Endothelial cell of umbilical vein (primary cell): Measurements from ENCODE around the gene OASL. TPM values are rescaled to one million over a fixed set of nuclear protein-coding genes. Genes with fewer than 3 reads are reported as not detected.

Source experiments
- BruUV-seq: library from RNA; stranded (reverse); fragments of 400-500 nt; replicated peaks from 2 replicates; lab custom pipeline; 2021; lab: Mats Ljungman, UMichigan
- CTCF ChIA-PET: fragments of 300-600, 350-600 bp; sonication (Branson Sonifier 250); formaldehyde crosslinking; loops from one replicate; lab custom pipeline; 2021; ENCODE audit warnings: antibody characterized with exemption, inconsistent platforms; lab: Charles Lee
- POLR2A ChIA-PET: fragments of 300-600, 350-600 bp; sonication (Branson Sonifier 250); formaldehyde crosslinking; loops from one replicate; lab custom pipeline; 2021; ENCODE audit warnings: antibody characterized with exemption, inconsistent platforms; lab: Charles Lee
- DNase-seq: peaks from one replicate; pipeline ENCODE4 v3.0.0-alpha.2; 2011; ENCODE audit warnings: low read depth, low spot score
- FAIRE-seq: peaks from 2 replicates; lab custom pipeline; 2011; peaks lifted over from hg19 to GRCh38; lab: Jason Lieb, UNC
- H2AFZ ChIP-seq: 2 replicates; pipeline ENCODE4 v1.6.0; 2012; ENCODE audit warnings: low read depth, low read length, control low read depth, inconsistent platforms
- H3K27ac ChIP-seq: 2 replicates; pipeline ENCODE4 v1.5.1; 2011; ENCODE audit warnings: low read depth, mild to moderate bottlenecking, control low read depth, low read length, moderate library complexity; ENCODE audit not compliant: insufficient read depth
- H3K27me3 ChIP-seq, 2 experiments: 2 replicates each; pipeline versions ENCODE4 v1.6.0 to v1.6.1; 2011; ENCODE audit warnings: low read length in 2 of 2, mixed read lengths in 1 of 2; ENCODE audit not compliant: control insufficient read depth in 2 of 2, insufficient read depth in 2 of 2
- H3K36me3 ChIP-seq, 2 experiments: 2 replicates in 1 of 2; 3 replicates in 1 of 2; pipeline ENCODE4 v1.5.1; 2011; ENCODE audit warnings: low read length in 2 of 2, mild to moderate bottlenecking in 1 of 2, moderate library complexity in 1 of 2; ENCODE audit not compliant: control insufficient read depth in 2 of 2, insufficient read depth in 2 of 2; ENCODE audit errors: extremely low read depth in 1 of 2
- H3K4me1 ChIP-seq: 3 replicates; pipeline ENCODE4 v1.5.1; 2011; ENCODE audit warnings: mild to moderate bottlenecking, low read length; ENCODE audit not compliant: control insufficient read depth, insufficient read depth; ENCODE audit errors: extremely low read depth
- H3K4me2 ChIP-seq: 2 replicates; pipeline ENCODE4 v1.6.1; 2011; ENCODE audit warnings: low read length, control low read depth, mixed read lengths; ENCODE audit not compliant: insufficient read depth
- H3K4me3 ChIP-seq, 3 experiments: fragments of 200-600 bp in 1 of 3; sonication (generic), shearing (Covaris generic) in 1 of 3; replicated peaks in 1 of 3; 2 replicates each; pipeline ENCODE4 v1.5.1; 2011 to 2016; ENCODE audit warnings: control low read depth in 3 of 3, low read length in 3 of 3, mild to moderate bottlenecking in 2 of 3, inconsistent platforms in 1 of 3, low read depth in 1 of 3, moderate library complexity in 1 of 3; ENCODE audit not compliant: insufficient read depth in 1 of 3
- H3K79me2 ChIP-seq: 2 replicates; pipeline ENCODE4 v1.6.0; 2012; ENCODE audit warnings: low read length, inconsistent platforms; ENCODE audit not compliant: control insufficient read depth, insufficient read depth
- H3K9ac ChIP-seq: replicated peaks from 2 replicates; pipeline ENCODE3; 2011; ENCODE audit warnings: low read length, control low read depth; ENCODE audit not compliant: insufficient read depth; ENCODE audit errors: extremely low read depth
- H3K9me1 ChIP-seq: replicated peaks from 3 replicates; pipeline ENCODE4 v1.6.0; 2011; ENCODE audit warnings: mild to moderate bottlenecking, low read length; ENCODE audit not compliant: control insufficient read depth, insufficient read depth; ENCODE audit errors: extremely low read depth
- H3K9me3 ChIP-seq: replicated peaks from 2 replicates; pipeline ENCODE4 v1.5.1; 2012; ENCODE audit warnings: low read length, inconsistent platforms; ENCODE audit not compliant: control insufficient read depth, insufficient read depth
- H4K20me1 ChIP-seq: replicated peaks from 2 replicates; pipeline ENCODE3; 2011; ENCODE audit warnings: mild to moderate bottlenecking, low read length; ENCODE audit not compliant: control insufficient read depth, insufficient read depth; ENCODE audit errors: extremely low read depth
- CTCF ChIP-seq, 2 donors: IDR thresholded peaks; 1 replicate in 1 of 2; 2 replicates in 1 of 2; pipeline ENCODE4 v1.5.1; 2011; ENCODE audit warnings: low read length in 2 of 2, mild to moderate bottlenecking in 2 of 2, moderate library complexity in 2 of 2, control low read depth in 1 of 2, inconsistent platforms in 1 of 2, low read depth in 1 of 2; ENCODE audit not compliant: insufficient read depth in 1 of 2; ENCODE audit errors: extremely low read depth in 1 of 2
- EZH2 ChIP-seq: IDR thresholded peaks from 2 replicates; pipeline ENCODE4 v1.6.1; 2012; ENCODE audit warnings: borderline replicate concordance, low read depth, mild to moderate bottlenecking, moderate library complexity, low read length, inconsistent platforms; ENCODE audit not compliant: severe bottlenecking
- FOS ChIP-seq: IDR thresholded peaks from 2 replicates; pipeline ENCODE4 v1.6.1; 2011; ENCODE audit warnings: mild to moderate bottlenecking, low read length, moderate library complexity, borderline replicate concordance; ENCODE audit not compliant: insufficient read depth
- GATA2 ChIP-seq: IDR thresholded peaks from 2 replicates; pipeline ENCODE4 v1.7.0; 2011; ENCODE audit warnings: low read depth, mild to moderate bottlenecking, moderate library complexity, mixed read lengths, low read length; ENCODE audit not compliant: insufficient read length, insufficient read depth
- JUN ChIP-seq: IDR thresholded peaks from 2 replicates; pipeline ENCODE4 v1.6.1; 2011; ENCODE audit warnings: borderline replicate concordance, low read depth; ENCODE audit not compliant: insufficient read length, insufficient read depth
- MAX ChIP-seq: IDR thresholded peaks from 2 replicates; pipeline ENCODE4 v1.6.1; 2011; ENCODE audit not compliant: insufficient read depth, insufficient read length
- MYC ChIP-seq: IDR thresholded peaks from one replicate; pipeline ENCODE4 v1.6.1; 2011; ENCODE audit warnings: mild to moderate bottlenecking, low read depth, low read length
- POLR2A ChIP-seq: IDR thresholded peaks from 2 replicates; pipeline ENCODE4 v1.6.1; 2012; ENCODE audit warnings: low read depth, mild to moderate bottlenecking, control low read depth, low read length
- POLR2AphosphoS5 ChIP-seq: IDR thresholded peaks from 2 replicates; pipeline ENCODE4 v1.6.1; 2012; ENCODE audit warnings: low read depth, mild to moderate bottlenecking, control low read depth, low read length, moderate library complexity; ENCODE audit not compliant: insufficient read depth
- dilution Hi-C: fragments of 300-500 bp; cut with MboI; formaldehyde crosslinking; loops from one replicate; pipeline ENCODE4 v1.15.0; 2019; ENCODE audit warnings: low sequenced_read_pairs; ENCODE audit not compliant: extremely low pct_ligation_motif_present
- intact Hi-C: fragments of 100-400 bp; cut with micrococcal nuclease; formaldehyde crosslinking; loops from one replicate; pipeline ENCODE4 v1.10.0; 2022
- polyA plus RNA-seq, 4 experiments: library from polyadenylated mRNA; depleted of rRNA in 3 of 4; stranded (reverse) in 3 of 4; unstranded in 1 of 4; fragments of >200 nt; gene quantifications; 2 replicates each; pipeline versions ENCODE4 v1.2.1 to v1.2.3, GENCODE V29; 2011 to 2012; ENCODE audit warnings: missing spikeins in 1 of 4
- total RNA-seq: library from RNA; stranded (reverse); gene quantifications from 2 replicates; pipeline ENCODE4 v1.2.3, GENCODE V29; 2021

OASL gene
- total and polyA plus RNA-seq, 2 donors (not counting 3 experiments of a cell fraction or from before 2014, with no cell fraction given), result 0.17 to 0.33 TPM

GRCh38 chr12:120990487-120991055 is 48.5 kb downstream of the OASL start:
- no TSS peak for BruUV-seq
- no peaks in the 10 kb centered on the region for H3K9me3 ChIP-seq
- no peak overlapping the region for H3K27ac ChIP-seq
- DNase-seq (no peak), FAIRE-seq (no peak)
- H3K27me3 ChIP-seq, result peaks cover 3 to 8% of the 10 kb centered on the region in 2 experiments
- no peaks in the 10 kb centered on the region for H3K9me1 ChIP-seq
- no peak overlapping the region for H3K4me2 ChIP-seq
- intact Hi-C loops (no loop called here), dilution Hi-C loops (no loop called here)
- no peak overlapping the region for H2AFZ ChIP-seq
- no peaks in the 10 kb centered on the region for H4K20me1 ChIP-seq
- TF ChIP-seq GATA2, result no peak
- H3K79me2 ChIP-seq, result no peaks in the 10 kb centered on the region
- ChIA-PET CTCF (no interaction called here), POLR2A (no interaction called here)
- H3K4me1 ChIP-seq, result no peaks in the 10 kb centered on the region
- H3K36me3 ChIP-seq, result no peaks in the 10 kb centered on the region
- H3K4me3 ChIP-seq, result no peak overlapping the region
- no peak overlapping the region for H3K9ac ChIP-seq

GRCh38 chr12:120989687-120990086 is 49.4 kb downstream of the OASL start:
- Histone ChIP-seq H3K9me1 (no peaks in the 10 kb centered on the region), H3K9ac (no peak overlapping the region), H3K4me1 (no peaks in the 10 kb centered on the region), H3K27ac (no peak overlapping the region), H3K9me3 (no peaks in the 10 kb centered on the region), H3K36me3 (no peaks in the 10 kb centered on the region), H2AFZ (no peak overlapping the region), H3K4me3 (no peak overlapping the region), H3K79me2 (no peaks in the 10 kb centered on the region), H3K4me2 (no peak overlapping the region), H3K27me3 (peaks cover 3 to 8% of the 10 kb centered on the region in 2 experiments), H4K20me1 (no peaks in the 10 kb centered on the region)
- CTCF ChIA-PET, result interaction anchor here (1.1 kb wide), 1 partner anchor 9 kb away, joined by 3 read pairs; no protein-coding TSS in a partner anchor
- no TSS peak for BruUV-seq
- DNase-seq (no peak), FAIRE-seq (no peak)
- dilution Hi-C loops (no loop called here), intact Hi-C loops (no loop called here)
- POLR2A ChIA-PET, result no interaction called here
- TF ChIP-seq MYC (no peak), EZH2 (no peak), POLR2AphosphoS5 (no peak), GATA2 (no peak), CTCF (IDR thresholded peaks at IDR 0.05; ENCODE audit: extremely low read depth in 1 of 2, insufficient read depth in 1 of 2, low read depth in 1 of 2, low read length in 2 of 2) (no peak), JUN (no peak), FOS (no peak), POLR2A (no peak), MAX (no peak)
